ENCODE results near the gene AP1S2.

Gene AP1S2

GRCh38 chrX:15855568-15856221 lies 1.1 kb upstream of the AP1S2 start:
- TF ChIP-seq, protein P1, sequence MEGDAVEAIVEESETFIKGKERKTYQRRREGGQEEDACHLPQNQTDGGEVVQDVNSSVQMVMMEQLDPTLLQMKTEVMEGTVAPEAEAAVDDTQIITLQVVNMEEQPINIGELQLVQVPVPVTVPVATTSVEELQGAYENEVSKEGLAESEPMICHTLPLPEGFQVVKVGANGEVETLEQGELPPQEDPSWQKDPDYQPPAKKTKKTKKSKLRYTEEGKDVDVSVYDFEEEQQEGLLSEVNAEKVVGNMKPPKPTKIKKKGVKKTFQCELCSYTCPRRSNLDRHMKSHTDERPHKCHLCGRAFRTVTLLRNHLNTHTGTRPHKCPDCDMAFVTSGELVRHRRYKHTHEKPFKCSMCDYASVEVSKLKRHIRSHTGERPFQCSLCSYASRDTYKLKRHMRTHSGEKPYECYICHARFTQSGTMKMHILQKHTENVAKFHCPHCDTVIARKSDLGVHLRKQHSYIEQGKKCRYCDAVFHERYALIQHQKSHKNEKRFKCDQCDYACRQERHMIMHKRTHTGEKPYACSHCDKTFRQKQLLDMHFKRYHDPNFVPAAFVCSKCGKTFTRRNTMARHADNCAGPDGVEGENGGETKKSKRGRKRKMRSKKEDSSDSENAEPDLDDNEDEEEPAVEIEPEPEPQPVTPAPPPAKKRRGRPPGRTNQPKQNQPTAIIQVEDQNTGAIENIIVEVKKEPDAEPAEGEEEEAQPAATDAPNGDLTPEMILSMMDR (conservative IDR thresholded peaks at IDR 0.05): no peak
- TF ChIP-seq ZFX (IDR thresholded peaks at IDR 0.05): no peak
- peak overlapping the region; percentile 88 for H3K27ac ChIP-seq

GRCh38 chrX:15854080-15854655 lies 445 bp downstream of the AP1S2 start:
- H3K27ac ChIP-seq: peak overlapping the region; percentile 88
- TF ChIP-seq, protein P1 (conservative IDR thresholded peaks at IDR 0.05): peak; percentile 53
- TF ChIP-seq ZFX (IDR thresholded peaks at IDR 0.05): no peak

- peak overlapping the region; percentile 88 for H3K27ac ChIP-seq
- TF ChIP-seq, protein P1 (conservative IDR thresholded peaks at IDR 0.05): no peak
- TF ChIP-seq ZFX (IDR thresholded peaks at IDR 0.05): no peak
Observed at GRCh38 chrX:15853586-15854079, 980 bp downstream of the AP1S2 start.

- H3K27ac ChIP-seq: no peak overlapping the region
- TF ChIP-seq, protein P1 (conservative IDR thresholded peaks at IDR 0.05): peak; percentile 38
- no peak for TF ChIP-seq ZFX (IDR thresholded peaks at IDR 0.05)
Observed at GRCh38 chrX:15849555-15849954, 5.1 kb downstream of the AP1S2 start.

DNA sequence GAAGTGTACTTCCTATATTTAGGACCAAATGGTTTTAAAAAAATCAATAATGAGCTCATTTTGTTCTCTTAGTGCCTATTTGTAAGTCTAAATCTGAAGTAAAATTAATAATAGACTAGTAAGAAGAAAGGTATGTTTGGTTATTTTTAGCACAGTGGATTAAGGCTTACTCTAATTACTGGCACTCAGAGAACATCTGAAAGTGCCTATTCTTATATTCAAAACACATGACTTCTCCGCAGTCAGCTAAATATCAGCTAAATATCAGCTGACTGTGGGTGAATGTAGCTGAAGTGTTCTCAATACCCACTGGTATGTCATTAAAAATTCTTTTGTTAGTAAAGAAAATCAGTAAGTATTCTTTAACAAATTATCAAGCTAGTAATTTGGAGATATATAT lies 6.0 kb downstream of the AP1S2 start:
- no peak overlapping the region for H3K27ac ChIP-seq
- TF ChIP-seq ZFX (IDR thresholded peaks at IDR 0.05): no peak

- TF ChIP-seq, protein P1 (conservative IDR thresholded peaks at IDR 0.05): no peak
- TF ChIP-seq ZFX (IDR thresholded peaks at IDR 0.05): no peak
- no peak overlapping the region for H3K27ac ChIP-seq
Observed at GRCh38 chrX:15843960-15844359, 10.7 kb downstream of the AP1S2 start.

DNA sequence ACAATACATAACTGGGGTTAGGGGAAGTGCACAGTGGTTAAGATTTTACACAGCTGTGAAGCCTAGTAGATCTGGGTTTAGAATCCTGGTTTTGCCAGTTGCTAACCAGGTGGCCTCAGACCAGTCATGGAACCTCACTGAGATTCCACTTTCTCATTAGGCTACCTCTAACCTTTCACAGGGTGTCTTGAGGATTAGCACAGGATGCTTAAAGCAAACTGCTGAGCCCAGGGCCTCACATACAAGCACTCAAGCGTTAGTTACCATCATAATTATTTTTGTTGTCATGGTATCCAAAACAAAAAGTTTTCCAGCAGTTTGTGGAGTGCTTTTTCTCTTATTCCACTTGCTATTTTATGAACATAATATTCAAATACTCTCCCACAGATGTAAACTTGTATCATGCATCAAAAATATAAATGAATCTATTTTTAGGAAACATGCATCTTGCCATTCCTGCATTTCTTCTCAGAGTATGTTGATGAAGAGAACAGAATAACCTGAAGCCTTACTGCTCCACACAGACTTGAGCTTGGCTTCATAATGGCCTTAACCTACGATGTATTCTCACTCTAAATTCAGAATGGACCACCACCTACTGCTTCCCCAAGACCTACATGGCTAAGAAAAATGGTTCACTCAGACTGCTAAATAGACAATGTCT lies 12.6 kb downstream of the AP1S2 start:
- H3K27ac ChIP-seq: no peak overlapping the region
- no peak for TF ChIP-seq ZFX (IDR thresholded peaks at IDR 0.05)
- TF ChIP-seq, protein P1 (conservative IDR thresholded peaks at IDR 0.05): no peak
